HepG2 (cell line): Measurements from ENCODE around the gene C1orf21. TPM values are rescaled to one million over a fixed set of nuclear protein-coding genes. Genes with fewer than 3 reads are reported as not detected.

Experiments used
- ATAC-seq: fragments of 200-7000 bp; cut with Tn5 transposase; 3 replicates; pipeline ENCODE4 v1.9.1; 2020; ENCODE audit warnings: mild to moderate bottlenecking, moderate library complexity
- BruUV-seq: library from RNA; stranded (reverse); fragments of 400-500 nt; replicated peaks from 2 replicates; lab custom pipeline; 2021; lab: Mats Ljungman, UMichigan
- CTCF ChIA-PET: fragments of 300-600 bp; formaldehyde crosslinking; extraction: SDS; loops from one replicate; lab custom pipeline; 2021; ENCODE audit warnings: low total read pairs, inconsistent platforms, low intra/inter-chr PET ratio; lab: Yijun Ruan, JAX
- POLR2A ChIA-PET: fragments of 350-600 bp; sonication (Branson Sonifier 250); formaldehyde crosslinking; loops from one replicate; lab custom pipeline; 2020; ENCODE audit warnings: antibody characterized with exemption, inconsistent platforms; lab: Yijun Ruan, JAX
- DNase-seq: peaks from one replicate; pipeline ENCODE4 v3.0.0-alpha.2; 2015; ENCODE audit warnings: low spot score
- FAIRE-seq: peaks from 3 replicates; lab custom pipeline; 2011; peaks lifted over from hg19 to GRCh38; lab: Jason Lieb, UNC
- H2AFZ ChIP-seq: one replicate; pipeline ENCODE4 v1.6.1; 2011; ENCODE audit warnings: low read length, inconsistent platforms
- H3K27ac ChIP-seq: fragments of 300-600 bp; 3 replicates; pipeline ENCODE4 v1.8.0; 2011; ENCODE audit warnings: mixed run types, mild to moderate bottlenecking, mixed read lengths, low read length, inconsistent platforms; ENCODE audit not compliant: insufficient read depth; ENCODE audit errors: extremely low read length
- H3K27me3 ChIP-seq, 2 experiments: fragments of 200-600 bp in 1 of 2; 2 replicates in 1 of 2; 3 replicates in 1 of 2; pipeline versions ENCODE4 v1.6.0 to v1.8.0; 2011; ENCODE audit warnings: low read length in 2 of 2, mild to moderate bottlenecking in 2 of 2, moderate library complexity in 2 of 2, inconsistent platforms in 1 of 2; ENCODE audit not compliant: insufficient read depth in 2 of 2, control insufficient read depth in 1 of 2
- H3K36me3 ChIP-seq, 2 experiments: fragments of 200-600 bp in 1 of 2; replicated peaks in 1 of 2; 2 replicates in 1 of 2; 3 replicates in 1 of 2; pipeline versions ENCODE4 v1.5.1 to v1.8.0; 2011; ENCODE audit warnings: low read length in 2 of 2, inconsistent platforms in 1 of 2; ENCODE audit not compliant: insufficient read depth in 2 of 2, control insufficient read depth in 1 of 2
- H3K4me1 ChIP-seq: 2 replicates; pipeline ENCODE4 v1.5.1; 2012; ENCODE audit warnings: low read length, inconsistent platforms; ENCODE audit not compliant: insufficient read depth
- H3K4me2 ChIP-seq: 2 replicates; pipeline ENCODE4 v1.6.0; 2011; ENCODE audit warnings: low read depth, low read length, inconsistent platforms
- H3K4me3 ChIP-seq, 3 experiments: fragments of 200-600 bp in 1 of 3; sonication (generic), shearing (Covaris generic) in 1 of 3; replicated peaks in 1 of 3; 2 replicates each; pipeline ENCODE4 v1.5.1; 2011 to 2016; ENCODE audit warnings: low read length in 3 of 3, inconsistent platforms in 2 of 3, low read depth in 2 of 3, mild to moderate bottlenecking in 2 of 3, control low read depth in 1 of 3, mixed read lengths in 1 of 3; ENCODE audit not compliant: insufficient read depth in 1 of 3
- H3K79me2 ChIP-seq: one replicate; pipeline ENCODE4 v1.6.1; 2011; ENCODE audit warnings: low read length, inconsistent platforms; ENCODE audit not compliant: insufficient read depth
- H3K9ac ChIP-seq: 2 replicates; pipeline ENCODE4 v1.6.0; 2011; ENCODE audit warnings: mild to moderate bottlenecking, low read depth, low read length, inconsistent platforms; ENCODE audit not compliant: insufficient read depth
- H3K9me3 ChIP-seq: 2 replicates; pipeline ENCODE4 v1.5.1; 2012; ENCODE audit warnings: mild to moderate bottlenecking, low read length
- H4K20me1 ChIP-seq: 2 replicates; pipeline ENCODE4 v1.6.0; 2011; ENCODE audit warnings: inconsistent platforms, mild to moderate bottlenecking, low read length, moderate library complexity; ENCODE audit not compliant: insufficient read depth
- AHDC1 ChIP-seq: sonication (generic); formaldehyde crosslinking; IDR thresholded peaks from 2 replicates; pipeline ENCODE4 v1.5.1; 2020; ENCODE audit warnings: mild to moderate bottlenecking, missing genetic modification reagents, borderline replicate concordance
- CEBPB ChIP-seq: IDR thresholded peaks from 2 replicates; pipeline ENCODE4 v1.6.1; 2011; ENCODE audit warnings: low read depth, low read length, improper control_type of control experiment, borderline replicate concordance
- CENPT ChIP-seq: sonication (generic); formaldehyde crosslinking; IDR thresholded peaks from 2 replicates; pipeline ENCODE4 v1.8.0; 2022; ENCODE audit warnings: low read depth, mild to moderate bottlenecking, moderate library complexity, missing genetic modification reagents
- CREB1 ChIP-seq, 2 experiments: fragments of 450-650 bp in 1 of 2; IDR thresholded peaks; 2 replicates each; pipeline ENCODE4 v1.6.1; 2016 to 2017; ENCODE audit warnings: control low read depth in 1 of 2, mild to moderate bottlenecking in 1 of 2, missing compliant biosample characterization in 1 of 2, missing genetic modification characterization in 1 of 2
- ERF ChIP-seq: IDR thresholded peaks from 2 replicates; pipeline ENCODE4 v1.6.1; 2018; ENCODE audit warnings: missing biosample characterization, missing genetic modification reagents
- FIP1L1 ChIP-seq: fragments of 200-400 bp; formaldehyde crosslinking; IDR thresholded peaks from 2 replicates; pipeline ENCODE4 v1.6.1; 2018; ENCODE audit warnings: low read depth, mild to moderate bottlenecking, low read length, moderate library complexity, borderline replicate concordance; ENCODE audit not compliant: insufficient read depth
- HDAC2 ChIP-seq: sonication (generic); formaldehyde crosslinking; IDR thresholded peaks from 2 replicates; pipeline ENCODE4 v1.4.0; 2020; ENCODE audit warnings: missing genetic modification reagents
- MEIS2 ChIP-seq: sonication (generic); formaldehyde crosslinking; IDR thresholded peaks from 2 replicates; pipeline ENCODE4 v1.9.0; 2021; ENCODE audit warnings: mild to moderate bottlenecking, missing genetic modification reagents
- ONECUT2 ChIP-seq: sonication (generic); formaldehyde crosslinking; IDR thresholded peaks from 2 replicates; pipeline ENCODE4 v1.4.0; 2020; ENCODE audit warnings: missing genetic modification reagents
- U2AF1 ChIP-seq: fragments of 200-400 bp; formaldehyde crosslinking; optimal IDR thresholded peaks from 2 replicates; pipeline ENCODE3; 2017; ENCODE audit warnings: mild to moderate bottlenecking, low read depth, low read length
- WGBS: methylation state at CpG from one replicate; pipeline ENCODE4 v1.1.6; 2017; ENCODE audit warnings: low lambda C conversion rate; 5-methylcytosine and 5-hydroxymethylcytosine counted together
- in situ Hi-C: cut with HindIII; loops from 2 replicates; pipeline ENCODE4 v1.10.0; 2017; ENCODE audit warnings: low pct_unique_long_range_greater_than_20kb; ENCODE audit not compliant: extremely low pct_ligation_motif_present
- intact Hi-C: fragments of 100-400 bp; cut with micrococcal nuclease; formaldehyde crosslinking; loops from one replicate; pipeline ENCODE4 v1.10.0; 2022; ENCODE audit not compliant: unreplicated experiment
- polyA plus RNA-seq, 8 experiments: library from polyadenylated mRNA; depleted of rRNA in 3 of 8; stranded (reverse) in 7 of 8; unstranded in 1 of 8; fragments of >200 nt; fragmentation: Illumina TruSeq in 4 of 8; extraction: Trizol in 4 of 8; gene quantifications; 2 replicates each; pipeline versions ENCODE4 v1.2.1 to v1.2.3, GENCODE V29; 2011 to 2016; ENCODE audit warnings: low read depth in 4 of 8, missing spikeins in 1 of 8, mixed read lengths in 1 of 8; ENCODE audit not compliant: insufficient read depth in 1 of 8
- total RNA-seq, 5 experiments: library from RNA; depleted of rRNA; stranded (reverse); fragments of >200 nt; fragmentation: Illumina TruSeq; extraction: Trizol; gene quantifications; 2 replicates each; pipeline ENCODE4 v1.2.3, GENCODE V29; 2016; ENCODE audit warnings: low read depth in 1 of 5

The C1orf21 gene
- total and polyA plus RNA-seq, 2 of the 13 experiments (the other 11 are each of a cell fraction or from before 2014, with no cell fraction given) = not detected

DNA sequence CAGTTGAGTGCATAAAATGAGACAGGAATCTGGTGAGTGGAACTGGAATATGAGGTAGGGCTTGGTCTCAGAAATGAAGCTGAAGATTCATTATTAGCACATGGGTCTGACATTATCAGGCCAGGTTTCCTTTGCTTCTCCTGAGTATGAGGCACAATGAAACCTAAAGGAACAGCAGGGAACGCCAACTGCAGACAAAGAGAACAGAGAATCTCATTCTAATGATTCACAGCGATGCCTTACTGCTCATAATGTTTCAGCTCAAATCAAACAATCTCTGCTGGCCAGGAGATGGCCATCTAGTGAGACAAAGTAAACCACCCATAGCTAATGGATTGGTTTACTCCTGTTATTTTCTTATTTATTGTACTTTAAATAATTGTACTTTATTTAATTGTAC lies 133.5 kb downstream of the C1orf21 start:
- Histone ChIP-seq H3K27ac (no peak overlapping the region), H3K27me3 (no peaks in the 10 kb centered on the region; a peak in 1 of 5 replicates), H4K20me1 (no peaks in the 10 kb centered on the region), H3K4me1 (no peaks in the 10 kb centered on the region), H3K9me3 (no peaks in the 10 kb centered on the region), H3K36me3 (no peaks in the 10 kb centered on the region), H3K4me2 (no peak overlapping the region), H2AFZ (no peak overlapping the region), H3K79me2 (no peaks in the 10 kb centered on the region), H3K9ac (no peak overlapping the region)
- WGBS = 35% methylated on average over 2 of the region's 2 CpGs
- ChIA-PET POLR2A (no interaction called here), CTCF (no interaction called here)
- no peak for ATAC-seq
- DNase-seq = no peak
- no peak for FAIRE-seq
- BruUV-seq = no TSS peak
- in situ Hi-C loops = no loop called here
- TF ChIP-seq ONECUT2 (CRISPR knock-in tag) (no peak), CENPT (CRISPR knock-in tag) (no peak), ERF (CRISPR knock-in tag) (no peak), CREB1 (IDR thresholded peaks at IDR 0.05) (no peak), CREB1 (CRISPR knock-in tag; IDR thresholded peaks at IDR 0.05) (no peak), CEBPB (no peak), FIP1L1 (no peak), MEIS2 (no peak), U2AF1 (no peak), AHDC1 (CRISPR knock-in tag) (no peak), HDAC2 (CRISPR knock-in tag) (no peak)
- TF ChIP-seq, all 625 proteins: peak for 0
- intact Hi-C loops = no loop called here
- no peak overlapping the region for H3K4me3 ChIP-seq
